BJ (cell line): ENCODE results near the gene PDCD4. TPM values are rescaled to one million over a fixed set of nuclear protein-coding genes. Genes with fewer than 3 reads are reported as not detected.

Experiments
- CTCF ChIA-PET: fragments of 350-600 bp; formaldehyde crosslinking; extraction: SDS; loops from one replicate; lab custom pipeline; 2021; ENCODE audit warnings: antibody characterized with exemption, inconsistent platforms; lab: Yijun Ruan, JAX
- POLR2A ChIA-PET: fragments of 300-600 bp; sonication (Branson Sonifier 250); formaldehyde crosslinking; extraction: SDS; loops from one replicate; lab custom pipeline; 2021; ENCODE audit warnings: antibody characterized with exemption; lab: Charles Lee
- DNase-seq: peaks from one replicate; pipeline ENCODE4 v3.0.0-alpha.2; 2011; ENCODE audit warnings: low read depth
- H3K27me3 ChIP-seq: 2 replicates; pipeline ENCODE4 v1.6.0; 2011; ENCODE audit warnings: low read length; ENCODE audit not compliant: control insufficient read depth, insufficient read depth
- H3K36me3 ChIP-seq: 2 replicates; pipeline ENCODE4 v1.5.1; 2011; ENCODE audit warnings: low read length; ENCODE audit not compliant: control insufficient read depth, insufficient read depth
- H3K4me3 ChIP-seq: 2 replicates; pipeline ENCODE4 v1.5.1; 2011; ENCODE audit warnings: low read depth, mild to moderate bottlenecking, control low read depth, low read length
- polyA plus RNA-seq: library from polyadenylated mRNA; depleted of rRNA; stranded (reverse); fragments of >200 nt; gene quantifications from 2 replicates; pipeline ENCODE4 v1.2.3, GENCODE V29; 2011
- TF ChIP-seq, protein P1 (sequence below): IDR thresholded peaks from 2 replicates; pipeline ENCODE4 v1.5.1; 2011; ENCODE audit warnings: low read depth, mild to moderate bottlenecking, control low read depth, inconsistent platforms, low read length, moderate library complexity; ENCODE audit not compliant: insufficient read depth

Gene PDCD4
- polyA plus RNA-seq, 1 experiment = 22.0 TPM

- peaks cover 5% of the 10 kb centered on the region for H3K36me3 ChIP-seq
- ChIA-PET CTCF (interaction anchor here (1.0 to 1.7 kb wide), 5 partner anchors 9 to 79 kb away, joined by 3 to 7 read pairs (median 4); no protein-coding TSS in a partner anchor), POLR2A (no interaction called here)
- no peak overlapping the region for H3K4me3 ChIP-seq
- TF ChIP-seq, protein P1, sequence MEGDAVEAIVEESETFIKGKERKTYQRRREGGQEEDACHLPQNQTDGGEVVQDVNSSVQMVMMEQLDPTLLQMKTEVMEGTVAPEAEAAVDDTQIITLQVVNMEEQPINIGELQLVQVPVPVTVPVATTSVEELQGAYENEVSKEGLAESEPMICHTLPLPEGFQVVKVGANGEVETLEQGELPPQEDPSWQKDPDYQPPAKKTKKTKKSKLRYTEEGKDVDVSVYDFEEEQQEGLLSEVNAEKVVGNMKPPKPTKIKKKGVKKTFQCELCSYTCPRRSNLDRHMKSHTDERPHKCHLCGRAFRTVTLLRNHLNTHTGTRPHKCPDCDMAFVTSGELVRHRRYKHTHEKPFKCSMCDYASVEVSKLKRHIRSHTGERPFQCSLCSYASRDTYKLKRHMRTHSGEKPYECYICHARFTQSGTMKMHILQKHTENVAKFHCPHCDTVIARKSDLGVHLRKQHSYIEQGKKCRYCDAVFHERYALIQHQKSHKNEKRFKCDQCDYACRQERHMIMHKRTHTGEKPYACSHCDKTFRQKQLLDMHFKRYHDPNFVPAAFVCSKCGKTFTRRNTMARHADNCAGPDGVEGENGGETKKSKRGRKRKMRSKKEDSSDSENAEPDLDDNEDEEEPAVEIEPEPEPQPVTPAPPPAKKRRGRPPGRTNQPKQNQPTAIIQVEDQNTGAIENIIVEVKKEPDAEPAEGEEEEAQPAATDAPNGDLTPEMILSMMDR = no peak
- DNase-seq = no peak
- no peaks in the 10 kb centered on the region for H3K27me3 ChIP-seq
Observed at GRCh38 chr10:110881905-110882304, 10.2 kb downstream of the PDCD4 start.

- ChIA-PET POLR2A (no interaction called here), CTCF (interaction anchor here (1.1 kb wide), 2 partner anchors 81 to 143 kb away, joined by 3 read pairs; no protein-coding TSS in a partner anchor)
- DNase-seq = no peak
- TF ChIP-seq, protein P1 = no peak
- Histone ChIP-seq H3K4me3 (no peak overlapping the region), H3K36me3 (peaks cover 6% of the 10 kb centered on the region), H3K27me3 (no peaks in the 10 kb centered on the region)
Observed at GRCh38 chr10:110883924-110884323, 12.2 kb downstream of the PDCD4 start.

DNA sequence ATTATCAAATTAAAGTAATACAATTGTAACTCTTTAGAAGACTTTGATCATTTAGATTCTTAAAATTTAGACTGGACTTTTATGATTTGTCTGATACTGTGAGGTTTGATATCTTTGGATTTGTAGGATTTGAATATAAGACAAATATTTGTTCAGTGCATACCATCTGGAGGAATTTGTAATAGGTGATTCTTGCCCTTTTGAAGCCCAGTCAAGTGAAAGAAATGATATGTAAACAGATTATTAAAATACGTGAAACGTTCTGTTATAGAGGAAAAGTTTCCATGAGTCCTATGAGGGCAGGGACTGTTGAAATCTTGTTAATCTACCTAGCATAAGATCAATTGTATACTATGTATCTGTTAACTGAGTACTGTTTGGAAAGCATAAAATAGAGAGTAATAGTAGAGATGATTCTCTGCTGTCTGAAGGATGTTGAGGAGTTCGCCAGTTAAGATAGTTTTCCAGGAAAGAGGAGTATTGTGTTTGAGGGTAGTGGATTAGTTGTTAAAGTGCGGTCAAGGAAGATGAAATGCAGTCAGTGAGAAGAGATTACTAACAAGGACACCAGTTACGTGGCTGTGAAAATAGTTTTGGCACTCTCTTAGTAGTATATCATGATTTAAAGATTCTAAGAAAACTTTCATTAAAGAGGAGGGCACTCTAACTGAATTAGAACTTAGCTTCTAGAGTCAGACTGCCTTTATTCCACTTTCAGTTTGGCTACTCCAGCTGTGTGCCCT is 14.4 kb downstream of the PDCD4 start:
- peaks cover 6% of the 10 kb centered on the region for H3K36me3 ChIP-seq
- H3K4me3 ChIP-seq = no peak overlapping the region
- no peaks in the 10 kb centered on the region for H3K27me3 ChIP-seq
- no peak for DNase-seq
- POLR2A ChIA-PET = no interaction called here
- CTCF ChIA-PET = interaction anchor here (1.3 kb wide), 1 partner anchor 11 kb away, joined by 5 read pairs; no protein-coding TSS in a partner anchor
- TF ChIP-seq, protein P1 = no peak

- Histone ChIP-seq H3K36me3 (peaks cover 3% of the 10 kb centered on the region), H3K4me3 (no peak overlapping the region), H3K27me3 (no peaks in the 10 kb centered on the region)
- CTCF ChIA-PET = interaction anchor here (1.2 to 1.3 kb wide), 3 partner anchors 9 to 84 kb away, joined by 5 to 7 read pairs (median 5); no protein-coding TSS in a partner anchor
- POLR2A ChIA-PET = interaction anchor here (0.7 kb wide), 1 partner anchor 9 kb away, joined by 3 read pairs; no protein-coding TSS in a partner anchor
- DNase-seq = no peak
- TF ChIP-seq, protein P1 = no peak
Observed at GRCh38 chr10:110887560-110887959, 15.8 kb downstream of the PDCD4 start.

DNA sequence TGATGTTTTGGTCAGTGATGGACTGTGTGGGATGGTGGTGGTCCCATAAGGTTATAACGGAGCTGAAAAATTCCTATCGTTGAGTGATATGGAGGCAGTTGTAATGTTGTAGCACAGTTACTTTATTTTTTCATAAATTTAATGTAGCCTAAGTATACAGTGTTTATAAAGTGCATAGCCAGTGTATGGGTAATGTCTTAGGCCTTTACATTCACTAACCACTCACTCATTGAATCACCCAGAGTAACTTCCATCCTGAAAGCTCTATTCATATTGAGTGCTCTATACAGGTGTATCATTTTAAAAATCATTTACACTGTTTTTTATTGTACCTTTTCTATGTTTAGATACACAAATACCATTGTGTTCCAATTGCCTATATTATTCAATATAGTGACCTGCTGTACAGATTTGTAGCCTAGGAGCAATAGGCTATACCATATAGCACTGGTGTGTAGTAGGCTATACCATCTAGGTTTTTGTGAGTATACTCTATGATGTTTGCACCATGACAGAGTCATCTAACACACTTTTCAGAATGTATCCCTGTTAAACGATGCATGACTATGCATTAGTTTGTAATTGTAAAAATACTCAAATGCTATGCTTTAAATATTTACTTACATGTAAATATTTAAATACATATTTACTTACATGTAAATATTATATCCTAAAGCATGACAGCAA is 21.0 kb downstream of the PDCD4 start:
- ChIA-PET POLR2A (no interaction called here), CTCF (interaction anchor here (0.9 to 5.3 kb wide), 8 partner anchors 10 to 1245 kb away, joined by 3 to 27 read pairs (median 6); no protein-coding TSS in a partner anchor)
- TF ChIP-seq, protein P1 = no peak
- H3K4me3 ChIP-seq = no peak overlapping the region
- peaks cover 2% of the 10 kb centered on the region; the same call in 1 of the 2 replicates for H3K36me3 ChIP-seq
- no peaks in the 10 kb centered on the region for H3K27me3 ChIP-seq
- no peak for DNase-seq
